Keratinocyte (primary cell): ENCODE data around the gene KCNG2. TPM values are rescaled to one million over a fixed set of nuclear protein-coding genes. Genes with fewer than 3 reads are reported as not detected.

Source experiments
- DNase-seq: peaks from one replicate; pipeline ENCODE4 v3.0.0-alpha.2; 2011; ENCODE audit warnings: low read depth, missing footprints, low spot score
- FAIRE-seq: peaks from 2 replicates; lab custom pipeline; 2011; peaks lifted over from hg19 to GRCh38; lab: Jason Lieb, UNC
- H2AFZ ChIP-seq: 2 replicates; pipeline ENCODE4 v1.6.0; 2012; ENCODE audit warnings: low read length, control low read depth, inconsistent platforms; ENCODE audit not compliant: control insufficient read depth
- H3K27ac ChIP-seq: 2 replicates; pipeline ENCODE4 v1.5.1; 2011; ENCODE audit warnings: low read length; ENCODE audit not compliant: control insufficient read depth, insufficient read depth
- H3K27me3 ChIP-seq: 3 replicates; pipeline ENCODE4 v1.6.0; 2011; ENCODE audit warnings: low read length; ENCODE audit not compliant: control insufficient read depth, insufficient read depth; ENCODE audit errors: extremely low read depth
- H3K36me3 ChIP-seq, 2 experiments: 2 replicates in 1 of 2; 3 replicates in 1 of 2; pipeline ENCODE4 v1.5.1; 2011; ENCODE audit warnings: low read length in 2 of 2, mild to moderate bottlenecking in 1 of 2; ENCODE audit not compliant: control insufficient read depth in 2 of 2, insufficient read depth in 2 of 2; ENCODE audit errors: extremely low read depth in 1 of 2
- H3K4me1 ChIP-seq: 3 replicates; pipeline ENCODE4 v1.5.1; 2011; ENCODE audit warnings: low read length; ENCODE audit not compliant: control insufficient read depth, insufficient read depth; ENCODE audit errors: extremely low read depth
- H3K4me2 ChIP-seq: 3 replicates; pipeline ENCODE4 v1.6.0; 2011; ENCODE audit warnings: low read depth, low read length; ENCODE audit not compliant: control insufficient read depth, insufficient read depth; ENCODE audit errors: extremely low read depth
- H3K4me3 ChIP-seq, 3 experiments: fragments of 200-600 bp in 1 of 3; sonication (generic) in 1 of 3; 2 replicates in 2 of 3; 3 replicates in 1 of 3; pipeline ENCODE4 v1.5.1; 2011 to 2016; ENCODE audit warnings: low read length in 3 of 3, mild to moderate bottlenecking in 3 of 3, control low read depth in 2 of 3, inconsistent platforms in 1 of 3, low read depth in 1 of 3, mixed read lengths in 1 of 3, mixed run types in 1 of 3, moderate library complexity in 1 of 3; ENCODE audit not compliant: control insufficient read depth in 2 of 3, insufficient read depth in 2 of 3; ENCODE audit errors: extremely low read depth in 1 of 3
- H3K79me2 ChIP-seq: 2 replicates; pipeline ENCODE4 v1.6.0; 2012; ENCODE audit warnings: low read length; ENCODE audit not compliant: control insufficient read depth, insufficient read depth
- H3K9ac ChIP-seq: 3 replicates; pipeline ENCODE4 v1.6.0; 2011; ENCODE audit warnings: low read length; ENCODE audit not compliant: control insufficient read depth, insufficient read depth; ENCODE audit errors: extremely low read depth
- H3K9me1 ChIP-seq: 3 replicates; pipeline ENCODE4 v1.6.0; 2011; ENCODE audit warnings: low read length; ENCODE audit not compliant: control insufficient read depth, insufficient read depth; ENCODE audit errors: extremely low read depth
- H3K9me3 ChIP-seq: 2 replicates; pipeline ENCODE4 v1.5.1; 2012; ENCODE audit warnings: low read depth, low read length; ENCODE audit not compliant: control insufficient read depth
- H4K20me1 ChIP-seq: 3 replicates; pipeline ENCODE4 v1.6.0; 2011; ENCODE audit warnings: low read length; ENCODE audit not compliant: control insufficient read depth, insufficient read depth; ENCODE audit errors: extremely low read depth
- EZH2 ChIP-seq: IDR thresholded peaks from one replicate; pipeline ENCODE4 v1.6.1; 2012; ENCODE audit warnings: inconsistent platforms, mild to moderate bottlenecking, low read length, moderate library complexity
- dilution Hi-C: fragments of 300-500 bp; cut with MboI; formaldehyde crosslinking; loops from one replicate; pipeline ENCODE4 v1.7.0; 2020; ENCODE audit warnings: low sequenced_read_pairs; ENCODE audit not compliant: extremely low pct_ligation_motif_present
- polyA plus RNA-seq, 5 experiments: library from polyadenylated mRNA; depleted of rRNA in 3 of 5; stranded (reverse) in 3 of 5; stranded (forward) in 1 of 5; unstranded in 1 of 5; fragments of >200 nt; gene quantifications; 1 replicate in 1 of 5; 2 replicates in 3 of 5; 3 replicates in 1 of 5; pipeline versions ENCODE4 v1.2.1 to v1.2.3, GENCODE V29; 2011 to 2012; ENCODE audit warnings: missing spikeins in 2 of 5, low read depth in 1 of 5, low replicate concordance in 1 of 5
- TF ChIP-seq, protein P1 (sequence below), 3 experiments: IDR thresholded peaks in 1 of 3; conservative IDR thresholded peaks in 1 of 3; optimal IDR thresholded peaks in 1 of 3; 2 replicates in 2 of 3; 3 replicates in 1 of 3; pipeline versions ENCODE3 to v1.5.1; 2011; ENCODE audit warnings: low read length in 3 of 3, mild to moderate bottlenecking in 3 of 3, moderate library complexity in 2 of 3, control low read depth in 1 of 3, inconsistent platforms in 1 of 3; ENCODE audit not compliant: insufficient read depth in 2 of 3; ENCODE audit errors: extremely low read depth in 1 of 3

KCNG2 gene
- polyA plus RNA-seq, 1 donor (not counting 4 experiments of a cell fraction or from before 2014, with no cell fraction given) = not detected

- Histone ChIP-seq H3K36me3 (no peaks in the 10 kb centered on the region), H3K79me2 (no peaks in the 10 kb centered on the region), H3K9ac (no peak overlapping the region), H4K20me1 (no peaks in the 10 kb centered on the region), H3K4me1 (no peaks in the 10 kb centered on the region), H3K4me2 (no peak overlapping the region), H3K4me3 (no peak overlapping the region), H3K27ac (no peak overlapping the region), H2AFZ (no peak overlapping the region), H3K9me1 (no peaks in the 10 kb centered on the region), H3K27me3 (no peaks in the 10 kb centered on the region), H3K9me3 (no peaks in the 10 kb centered on the region)
- dilution Hi-C loops = no loop called here
- no peak for TF ChIP-seq EZH2
- TF ChIP-seq, protein P1, sequence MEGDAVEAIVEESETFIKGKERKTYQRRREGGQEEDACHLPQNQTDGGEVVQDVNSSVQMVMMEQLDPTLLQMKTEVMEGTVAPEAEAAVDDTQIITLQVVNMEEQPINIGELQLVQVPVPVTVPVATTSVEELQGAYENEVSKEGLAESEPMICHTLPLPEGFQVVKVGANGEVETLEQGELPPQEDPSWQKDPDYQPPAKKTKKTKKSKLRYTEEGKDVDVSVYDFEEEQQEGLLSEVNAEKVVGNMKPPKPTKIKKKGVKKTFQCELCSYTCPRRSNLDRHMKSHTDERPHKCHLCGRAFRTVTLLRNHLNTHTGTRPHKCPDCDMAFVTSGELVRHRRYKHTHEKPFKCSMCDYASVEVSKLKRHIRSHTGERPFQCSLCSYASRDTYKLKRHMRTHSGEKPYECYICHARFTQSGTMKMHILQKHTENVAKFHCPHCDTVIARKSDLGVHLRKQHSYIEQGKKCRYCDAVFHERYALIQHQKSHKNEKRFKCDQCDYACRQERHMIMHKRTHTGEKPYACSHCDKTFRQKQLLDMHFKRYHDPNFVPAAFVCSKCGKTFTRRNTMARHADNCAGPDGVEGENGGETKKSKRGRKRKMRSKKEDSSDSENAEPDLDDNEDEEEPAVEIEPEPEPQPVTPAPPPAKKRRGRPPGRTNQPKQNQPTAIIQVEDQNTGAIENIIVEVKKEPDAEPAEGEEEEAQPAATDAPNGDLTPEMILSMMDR (optimal IDR thresholded peaks at IDR 0.05 in 1 of 3, IDR thresholded peaks at IDR 0.05 in 1 of 3, conservative IDR thresholded peaks at IDR 0.05 in 1 of 3; ENCODE audit: extremely low read depth in 1 of 3, insufficient read depth in 2 of 3, low read length in 3 of 3) = no peak
- no peak for FAIRE-seq
- DNase-seq = no peak
Observed at GRCh38 chr18:79770501-79770815, 27.3 kb upstream of the KCNG2 start.

DNA sequence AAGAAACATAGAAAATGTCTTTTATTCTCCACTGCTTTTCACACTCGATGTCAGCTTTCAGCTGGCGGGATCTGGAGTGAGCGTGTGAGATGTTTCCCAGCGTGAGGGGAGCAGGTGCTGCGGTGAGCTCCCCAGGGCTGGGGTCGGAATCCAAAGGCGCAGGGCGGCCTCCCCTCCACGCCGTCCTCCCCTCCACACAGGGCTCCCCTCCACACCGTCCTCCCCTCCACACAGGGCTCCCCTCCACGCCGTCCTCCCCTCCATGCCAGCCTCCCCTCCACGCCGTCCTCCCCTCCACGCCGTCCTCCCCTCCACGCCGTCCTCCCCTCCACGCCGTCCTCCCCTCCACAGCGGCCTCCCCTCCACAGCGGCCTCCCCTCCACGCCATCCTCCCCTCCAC, 26.9 kb upstream of the KCNG2 start:
- H3K27ac ChIP-seq = no peak overlapping the region
- no peaks in the 10 kb centered on the region for H3K27me3 ChIP-seq
- H3K4me2 ChIP-seq = no peak overlapping the region
- no peak overlapping the region for H3K4me3 ChIP-seq
- H3K4me1 ChIP-seq = no peaks in the 10 kb centered on the region
- no peaks in the 10 kb centered on the region for H3K79me2 ChIP-seq
- no peak for FAIRE-seq
- DNase-seq = no peak
- H4K20me1 ChIP-seq = no peaks in the 10 kb centered on the region
- no peaks in the 10 kb centered on the region for H3K36me3 ChIP-seq
- no peak overlapping the region for H3K9ac ChIP-seq
- no peak overlapping the region for H2AFZ ChIP-seq
- dilution Hi-C loops = no loop called here
- TF ChIP-seq, protein P1 (optimal IDR thresholded peaks at IDR 0.05 in 1 of 3, IDR thresholded peaks at IDR 0.05 in 1 of 3, conservative IDR thresholded peaks at IDR 0.05 in 1 of 3; ENCODE audit: extremely low read depth in 1 of 3, insufficient read depth in 2 of 3, low read length in 3 of 3) = no peak
- TF ChIP-seq EZH2 = no peak
- no peaks in the 10 kb centered on the region for H3K9me3 ChIP-seq
- no peaks in the 10 kb centered on the region for H3K9me1 ChIP-seq
